GM12873 (cell line): ENCODE data around the gene CFAP65.

ENCODE experiments used
- TF ChIP-seq, protein P1 (sequence below): IDR thresholded peaks from 2 replicates; pipeline ENCODE4 v1.5.1; 2012; ENCODE audit warnings: low read depth, mild to moderate bottlenecking, moderate library complexity, low read length, control low read depth; ENCODE audit not compliant: insufficient read depth; ENCODE audit errors: missing control alignments

CFAP65 gene

DNA sequence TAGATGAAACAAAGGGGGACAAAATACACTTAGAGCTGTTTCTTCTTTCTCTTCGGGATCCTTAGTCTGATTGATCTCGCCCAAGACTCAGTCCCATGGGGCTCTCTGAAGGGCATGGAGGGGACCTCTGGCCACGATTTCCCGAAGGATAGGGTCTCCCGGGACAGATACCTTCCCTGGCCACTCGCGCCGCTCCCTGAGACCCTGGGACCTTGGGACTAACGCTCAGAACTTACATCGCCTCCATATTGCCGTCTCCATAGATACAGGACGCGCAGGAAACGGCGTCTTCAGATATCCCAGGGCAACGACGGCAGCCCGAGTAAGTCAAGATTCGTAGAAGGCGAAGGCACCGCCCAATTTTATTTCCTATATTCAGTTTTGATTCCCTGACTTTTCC, at the start of gene CFAP65:
CFAP65 (minus strand) TSS at position 265 of the 400 bp plus-strand sequence. CDS start 2,468 bp downstream, outside the sequence.
- TF ChIP-seq, protein P1, sequence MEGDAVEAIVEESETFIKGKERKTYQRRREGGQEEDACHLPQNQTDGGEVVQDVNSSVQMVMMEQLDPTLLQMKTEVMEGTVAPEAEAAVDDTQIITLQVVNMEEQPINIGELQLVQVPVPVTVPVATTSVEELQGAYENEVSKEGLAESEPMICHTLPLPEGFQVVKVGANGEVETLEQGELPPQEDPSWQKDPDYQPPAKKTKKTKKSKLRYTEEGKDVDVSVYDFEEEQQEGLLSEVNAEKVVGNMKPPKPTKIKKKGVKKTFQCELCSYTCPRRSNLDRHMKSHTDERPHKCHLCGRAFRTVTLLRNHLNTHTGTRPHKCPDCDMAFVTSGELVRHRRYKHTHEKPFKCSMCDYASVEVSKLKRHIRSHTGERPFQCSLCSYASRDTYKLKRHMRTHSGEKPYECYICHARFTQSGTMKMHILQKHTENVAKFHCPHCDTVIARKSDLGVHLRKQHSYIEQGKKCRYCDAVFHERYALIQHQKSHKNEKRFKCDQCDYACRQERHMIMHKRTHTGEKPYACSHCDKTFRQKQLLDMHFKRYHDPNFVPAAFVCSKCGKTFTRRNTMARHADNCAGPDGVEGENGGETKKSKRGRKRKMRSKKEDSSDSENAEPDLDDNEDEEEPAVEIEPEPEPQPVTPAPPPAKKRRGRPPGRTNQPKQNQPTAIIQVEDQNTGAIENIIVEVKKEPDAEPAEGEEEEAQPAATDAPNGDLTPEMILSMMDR, result no peak

GRCh38 chr2:219090436-219091299, 49.4 kb upstream of the CFAP65 start:
- TF ChIP-seq, protein P1, result no peak

DNA sequence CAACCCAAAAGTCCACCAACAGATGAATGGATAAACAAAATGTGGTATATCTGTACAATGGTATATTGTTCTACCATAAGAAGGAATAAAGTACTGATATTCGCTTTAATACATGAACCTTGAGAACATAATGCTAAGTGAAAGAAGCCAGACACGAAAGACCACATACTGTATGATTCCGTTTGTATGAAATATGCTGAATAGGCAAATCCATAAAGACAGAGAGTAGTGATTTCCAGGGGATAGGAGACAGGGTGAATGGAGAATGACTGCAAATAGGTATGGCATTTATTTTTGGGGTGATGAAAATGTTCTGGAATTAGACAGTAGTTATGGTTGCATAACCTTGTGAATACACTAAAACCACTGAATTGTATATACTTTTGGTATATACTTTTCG, 48.0 kb upstream of the CFAP65 start:
- TF ChIP-seq, protein P1, result no peak

- TF ChIP-seq, protein P1, result no peak
Observed at GRCh38 chr2:219087848-219088247, 46.5 kb upstream of the CFAP65 start.

GRCh38 chr2:219087361-219087760, 46.0 kb upstream of the CFAP65 start:
- TF ChIP-seq, protein P1, result no peak

- TF ChIP-seq, protein P1, result no peak
Observed at GRCh38 chr2:219086196-219086595, 44.9 kb upstream of the CFAP65 start.

DNA sequence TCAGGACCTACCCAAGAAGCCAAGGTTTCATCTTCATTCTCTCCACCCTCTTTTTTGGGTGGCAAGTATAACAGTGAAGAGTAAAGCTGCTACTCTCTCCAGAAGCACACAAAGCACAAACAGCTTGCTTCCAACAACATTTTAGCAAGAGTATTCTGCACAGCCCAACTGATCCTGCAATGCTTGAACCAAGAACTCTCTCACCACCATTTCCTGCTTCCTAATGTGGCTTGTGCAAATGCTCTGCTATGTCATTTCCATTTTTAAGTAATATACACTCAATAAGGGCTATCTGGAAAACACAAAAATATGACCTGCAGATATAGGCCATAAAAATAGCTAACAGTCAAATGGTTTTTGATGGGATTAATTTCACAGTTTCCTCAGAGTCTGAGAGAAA, 43.5 kb upstream of the CFAP65 start:
- TF ChIP-seq, protein P1, result no peak
